ENCODE measurements around the gene DVL2. TPM values are rescaled to one million over a fixed set of nuclear protein-coding genes. Genes with fewer than 3 reads are reported as not detected.

Gene DVL2
- total RNA-seq, 1 donor from 2014 or later, result 46.4 TPM

DNA sequence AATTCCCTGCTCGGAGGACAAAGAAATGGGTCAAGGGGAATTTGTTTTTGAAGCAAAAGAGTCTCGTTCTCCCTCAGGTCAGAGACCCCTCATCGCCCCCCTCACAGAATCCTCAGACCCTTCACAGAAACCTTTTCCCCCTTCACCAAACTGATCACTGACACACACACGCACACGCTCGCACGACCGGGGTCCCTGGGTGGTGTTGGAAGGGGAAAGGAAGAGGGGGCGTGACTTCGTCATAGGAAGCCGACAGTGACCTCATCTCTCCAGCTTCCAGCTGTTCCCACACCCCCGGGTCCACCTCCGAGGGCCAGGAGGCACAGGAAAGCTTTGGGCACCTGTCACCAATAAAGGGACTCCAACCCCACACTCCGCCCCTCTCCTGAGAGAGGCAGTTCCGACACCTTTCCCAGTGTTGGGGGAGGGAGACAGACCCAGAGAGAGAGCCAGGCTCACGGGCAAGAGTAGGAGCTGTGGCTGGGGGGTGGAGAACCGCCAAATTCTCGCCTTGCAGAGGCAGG, 56.3 kb downstream of the DVL2 start:
- intact Hi-C loops (cut with DNase I), result no loop called here
- Histone ChIP-seq H3K36me3 (no peaks in the 10 kb centered on the region), H3K27me3 (ENCODE audit: low read depth) (peaks cover 14% of the 10 kb centered on the region), H3K9me3 (no peaks in the 10 kb centered on the region), H3K4me3 (peak overlapping the region; percentile 50), H3K27ac (no peak overlapping the region), H3K4me1 (peaks cover 27% of the 10 kb centered on the region)
- ATAC-seq (peak; percentile 27 to 31), DNase-seq (no peak)
- TF ChIP-seq, protein P1, sequence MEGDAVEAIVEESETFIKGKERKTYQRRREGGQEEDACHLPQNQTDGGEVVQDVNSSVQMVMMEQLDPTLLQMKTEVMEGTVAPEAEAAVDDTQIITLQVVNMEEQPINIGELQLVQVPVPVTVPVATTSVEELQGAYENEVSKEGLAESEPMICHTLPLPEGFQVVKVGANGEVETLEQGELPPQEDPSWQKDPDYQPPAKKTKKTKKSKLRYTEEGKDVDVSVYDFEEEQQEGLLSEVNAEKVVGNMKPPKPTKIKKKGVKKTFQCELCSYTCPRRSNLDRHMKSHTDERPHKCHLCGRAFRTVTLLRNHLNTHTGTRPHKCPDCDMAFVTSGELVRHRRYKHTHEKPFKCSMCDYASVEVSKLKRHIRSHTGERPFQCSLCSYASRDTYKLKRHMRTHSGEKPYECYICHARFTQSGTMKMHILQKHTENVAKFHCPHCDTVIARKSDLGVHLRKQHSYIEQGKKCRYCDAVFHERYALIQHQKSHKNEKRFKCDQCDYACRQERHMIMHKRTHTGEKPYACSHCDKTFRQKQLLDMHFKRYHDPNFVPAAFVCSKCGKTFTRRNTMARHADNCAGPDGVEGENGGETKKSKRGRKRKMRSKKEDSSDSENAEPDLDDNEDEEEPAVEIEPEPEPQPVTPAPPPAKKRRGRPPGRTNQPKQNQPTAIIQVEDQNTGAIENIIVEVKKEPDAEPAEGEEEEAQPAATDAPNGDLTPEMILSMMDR (IDR thresholded peaks at IDR 0.05), result no peak

DNA sequence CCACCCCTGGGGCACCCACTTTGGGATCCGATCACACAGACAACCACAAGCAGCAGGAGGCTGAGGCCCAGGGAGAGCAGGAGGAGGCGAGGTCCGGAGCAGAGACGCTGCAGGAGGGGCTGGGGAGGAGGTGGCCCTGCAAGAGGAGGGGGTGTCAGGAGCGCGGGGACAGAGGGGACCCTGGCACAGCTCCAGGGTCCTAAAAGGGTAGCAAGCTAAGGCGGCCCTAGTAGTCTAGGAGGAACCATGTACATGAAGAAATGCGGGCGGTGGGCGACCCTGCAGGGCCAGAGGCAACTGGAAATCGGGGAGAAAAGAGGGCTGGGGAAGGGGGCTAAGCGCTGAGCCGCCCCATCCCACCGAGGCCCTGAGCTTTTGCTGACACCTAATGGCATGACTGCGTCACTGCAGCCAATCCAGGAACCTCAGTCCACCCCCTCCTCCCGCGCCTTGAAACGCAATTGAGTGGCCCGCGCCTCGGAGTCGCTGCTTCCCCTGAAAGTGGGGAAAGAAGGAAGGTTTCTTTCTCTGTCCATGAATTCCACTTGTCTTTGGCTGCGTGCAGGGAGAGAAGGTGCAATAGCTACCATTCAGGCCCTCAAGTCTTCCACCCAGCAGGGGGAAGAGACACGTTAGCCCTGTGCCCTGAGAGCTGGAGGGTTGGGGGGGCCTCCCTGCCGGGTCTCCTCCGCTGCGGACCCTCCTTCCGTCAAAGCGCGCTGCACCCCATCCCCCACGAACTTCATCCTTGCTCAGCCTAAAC, 56.9 kb downstream of the DVL2 start:
- TF ChIP-seq, protein P1 (IDR thresholded peaks at IDR 0.05), result peak; percentile 89
- DNase-seq, result peak; percentile 80
- H3K27me3 ChIP-seq (ENCODE audit: low read depth), result peaks cover 14% of the 10 kb centered on the region
- peaks cover 27% of the 10 kb centered on the region for H3K4me1 ChIP-seq
- intact Hi-C loops (cut with DNase I), result no loop called here
- H3K4me3 ChIP-seq, result peak overlapping the region; percentile 50
- H3K36me3 ChIP-seq, result no peaks in the 10 kb centered on the region
- no peaks in the 10 kb centered on the region for H3K9me3 ChIP-seq
- peak; percentile 84 to 87 for ATAC-seq
- no peak overlapping the region for H3K27ac ChIP-seq

DNA sequence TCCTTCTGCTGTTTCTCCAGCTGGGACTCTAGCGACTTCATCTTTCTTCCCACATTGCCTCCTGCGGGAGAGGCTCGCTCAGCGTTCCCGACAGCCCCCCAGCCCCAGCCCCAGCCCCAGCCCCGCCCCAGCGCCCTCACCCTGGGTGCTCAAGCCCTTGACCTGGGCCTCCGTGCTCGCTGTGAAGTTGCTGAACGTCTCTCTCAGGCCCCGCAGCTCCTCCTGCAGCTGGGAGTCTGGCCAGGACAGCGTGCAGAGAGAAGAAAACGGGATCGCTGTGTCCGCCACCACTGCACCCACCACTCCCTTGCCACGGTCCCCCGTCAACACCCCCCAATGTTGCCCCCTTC, 57.5 kb downstream of the DVL2 start:
- TF ChIP-seq, protein P1 (IDR thresholded peaks at IDR 0.05), result no peak
- ATAC-seq (peak in 1 of 2 donors; percentile 8), DNase-seq (no peak)
- peak overlapping the region; percentile 50 for H3K4me3 ChIP-seq
- peaks cover 27% of the 10 kb centered on the region for H3K4me1 ChIP-seq
- H3K9me3 ChIP-seq, result no peaks in the 10 kb centered on the region
- H3K27me3 ChIP-seq (ENCODE audit: low read depth), result peaks cover 14% of the 10 kb centered on the region
- H3K27ac ChIP-seq, result no peak overlapping the region
- intact Hi-C loops (cut with DNase I), result no loop called here
- H3K36me3 ChIP-seq, result no peaks in the 10 kb centered on the region

DNA sequence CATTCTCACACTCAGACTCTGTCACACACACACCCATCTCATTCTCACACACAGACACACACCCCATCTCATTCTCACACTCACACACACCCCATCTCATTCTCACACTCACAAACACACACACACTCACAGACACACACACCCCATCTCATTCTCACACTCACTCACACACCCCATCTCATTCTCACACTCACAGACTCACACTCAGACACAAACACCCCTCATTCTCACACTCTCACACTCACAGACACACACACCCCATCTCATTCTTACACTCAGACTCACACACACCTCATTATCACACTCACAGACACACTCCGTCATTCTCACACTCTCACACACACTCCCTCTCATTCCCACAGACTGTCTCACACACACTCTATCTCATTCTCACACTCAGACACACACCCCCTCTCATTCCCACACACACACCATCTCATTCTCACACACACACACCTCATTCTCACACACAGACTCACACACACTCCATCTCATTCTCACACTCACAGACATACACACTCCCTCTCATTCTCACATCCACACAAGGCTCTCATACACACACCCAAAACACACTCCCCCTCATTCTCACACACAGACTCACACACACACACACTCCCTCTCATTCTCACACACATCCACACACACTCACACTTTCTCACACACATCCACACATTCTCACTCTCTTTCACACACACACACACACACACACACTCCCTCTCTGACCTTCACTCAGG, 58.0 kb downstream of the DVL2 start:
- H3K4me1 ChIP-seq, result peaks cover 27% of the 10 kb centered on the region
- H3K27ac ChIP-seq, result no peak overlapping the region
- H3K9me3 ChIP-seq, result no peaks in the 10 kb centered on the region
- intact Hi-C loops (cut with DNase I), result no loop called here
- peaks cover 14% of the 10 kb centered on the region for H3K27me3 ChIP-seq (ENCODE audit: low read depth)
- ATAC-seq (no peak), DNase-seq (no peak)
- TF ChIP-seq, protein P1 (IDR thresholded peaks at IDR 0.05), result no peak
- H3K4me3 ChIP-seq, result no peak overlapping the region
- no peaks in the 10 kb centered on the region for H3K36me3 ChIP-seq

Small RNAs within 50 kb of the gene (microRNA-seq; reads per million reads assigned to microRNA genes)
- gene MIR324 (ENCODE audit: borderline number of aligned reads), result 1,184 reads per million, percentile 81 among the genes with 10 or more reads in this experiment

Other genes with a start within 250 kb of the DVL2 start
- 0.86 TPM for gene ALOX12, start 238.5 kb downstream of the DVL2 start, total RNA-seq
- 300 TPM for gene RNASEK, start 221.9 kb downstream of the DVL2 start, total RNA-seq
- gene BCL6B, start 211.5 kb downstream of the DVL2 start, total RNA-seq, result 13.4 TPM
- gene SLC16A13, start 198.5 kb downstream of the DVL2 start, total RNA-seq, result 9.9 TPM
- gene SLC16A11, start 190.4 kb downstream of the DVL2 start, total RNA-seq, result 7.7 TPM
- gene CLEC10A, start 154.3 kb downstream of the DVL2 start, total RNA-seq, result 7.7 TPM
- 1.3 TPM for gene ASGR2, start 119.7 kb downstream of the DVL2 start, total RNA-seq
- gene ASGR1, start 55.1 kb downstream of the DVL2 start, total RNA-seq, result 5.1 TPM
- 29.3 TPM for gene DLG4, start 14.7 kb downstream of the DVL2 start, total RNA-seq
- 576 TPM for gene ACADVL, start 14.6 kb downstream of the DVL2 start, total RNA-seq
- gene PHF23, start 4.9 kb upstream of the DVL2 start, total RNA-seq, result 33.9 TPM
- 587 TPM for gene GABARAP, start 7.9 kb upstream of the DVL2 start, total RNA-seq
- gene CTDNEP1, start 17.2 kb upstream of the DVL2 start, total RNA-seq, result 140 TPM
- 33.2 TPM for gene ELP5, start 17.7 kb upstream of the DVL2 start, total RNA-seq
- gene CLDN7, start 28.0 kb upstream of the DVL2 start, total RNA-seq, result 98.7 TPM
- 1.1 TPM for gene SLC2A4, start 47.2 kb upstream of the DVL2 start, total RNA-seq
- 0.41 TPM for gene YBX2, start 60.1 kb upstream of the DVL2 start, total RNA-seq
- gene EIF5A, start 73.1 kb upstream of the DVL2 start, total RNA-seq, result 216 TPM
- gene GPS2, start 80.8 kb upstream of the DVL2 start, total RNA-seq, result 66.6 TPM
- 35.2 TPM for gene NEURL4, start 94.8 kb upstream of the DVL2 start, total RNA-seq
- 26.5 TPM for gene ACAP1, start 102.0 kb upstream of the DVL2 start, total RNA-seq
- gene KCTD11, start 117.6 kb upstream of the DVL2 start, total RNA-seq, result 11.0 TPM
- not detected for gene TMEM95, start 120.6 kb upstream of the DVL2 start, total RNA-seq
- gene TNK1, start 146.6 kb upstream of the DVL2 start, total RNA-seq, result 4.1 TPM
- 27.1 TPM for gene PLSCR3, start 160.0 kb upstream of the DVL2 start, total RNA-seq
- gene TMEM256, start 169.6 kb upstream of the DVL2 start, total RNA-seq, result 51.2 TPM
- gene NLGN2, start 173.3 kb upstream of the DVL2 start, total RNA-seq, result 9.5 TPM
- not detected for gene SPEM1, start 185.8 kb upstream of the DVL2 start, total RNA-seq
- not detected for gene SPEM2, start 191.1 kb upstream of the DVL2 start, total RNA-seq
- not detected for gene SPEM3, start 194.3 kb upstream of the DVL2 start, total RNA-seq
- gene TMEM102, start 200.9 kb upstream of the DVL2 start, total RNA-seq, result 8.1 TPM
- gene FGF11, start 205.0 kb upstream of the DVL2 start, total RNA-seq, result 1.2 TPM
- 8.4 TPM for gene CHRNB1, start 210.5 kb upstream of the DVL2 start, total RNA-seq
- gene ZBTB4, start 245.1 kb upstream of the DVL2 start, total RNA-seq, result 79.0 TPM
- not detected for gene SLC35G6, start 246.9 kb upstream of the DVL2 start, total RNA-seq
- 101 TPM for gene POLR2A, start 249.8 kb upstream of the DVL2 start, total RNA-seq